Neural cell (in vitro differentiated cells): ENCODE results near the gene EVL.
"Not testable (repeated sequence)": the region's sequence is repeated elsewhere in the genome, so short reads cannot be mapped to it uniquely, and the experiment has no call there.

ENCODE experiments used
- CTCF ChIP-seq: fragments of 450-650 bp; IDR thresholded peaks from 2 replicates; pipeline ENCODE4 v1.5.1; 2014; ENCODE audit warnings: antibody characterized with exemption, mild to moderate bottlenecking, moderate library complexity; ENCODE audit not compliant: poor library complexity, severe bottlenecking
- EP300 ChIP-seq: fragments of 450-650 bp; conservative IDR thresholded peaks from 2 replicates; pipeline ENCODE4 v1.6.1; 2014; ENCODE audit warnings: antibody characterized with exemption, mild to moderate bottlenecking, moderate library complexity; ENCODE audit not compliant: poor library complexity, severe bottlenecking
- REST ChIP-seq: IDR thresholded peaks from 2 replicates; pipeline ENCODE4 v1.6.1; 2012; ENCODE audit warnings: borderline replicate concordance
- SMC3 ChIP-seq: fragments of 450-650 bp; conservative IDR thresholded peaks from 2 replicates; pipeline ENCODE4 v1.6.1; 2014; ENCODE audit warnings: antibody characterized with exemption, mild to moderate bottlenecking, moderate library complexity; ENCODE audit not compliant: poor library complexity

GRCh38 chr14:100181876-100182551 is 116.8 kb downstream of the EVL start:
- not testable (repeated sequence) for TF ChIP-seq CTCF, EP300, REST, SMC3
